ENCODE results near the gene CDH6.

DNA sequence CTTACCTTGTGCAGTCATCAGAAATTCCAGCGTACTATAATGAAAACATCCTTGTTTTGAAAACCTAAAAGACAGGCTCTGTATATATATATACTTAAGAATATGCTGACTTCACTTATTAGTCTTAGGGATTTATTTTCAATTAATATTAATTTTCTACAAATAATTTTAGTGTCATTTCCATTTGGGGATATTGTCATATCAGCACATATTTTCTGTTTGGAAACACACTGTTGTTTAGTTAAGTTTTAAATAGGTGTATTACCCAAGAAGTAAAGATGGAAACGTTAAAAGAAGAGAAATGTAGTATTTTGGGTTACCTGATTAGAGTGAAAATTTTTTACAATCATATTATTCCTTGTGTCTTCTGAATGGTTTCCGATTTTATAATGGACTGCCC lies 131.4 kb downstream of the CDH6 start:
- TF ChIP-seq, protein P1, sequence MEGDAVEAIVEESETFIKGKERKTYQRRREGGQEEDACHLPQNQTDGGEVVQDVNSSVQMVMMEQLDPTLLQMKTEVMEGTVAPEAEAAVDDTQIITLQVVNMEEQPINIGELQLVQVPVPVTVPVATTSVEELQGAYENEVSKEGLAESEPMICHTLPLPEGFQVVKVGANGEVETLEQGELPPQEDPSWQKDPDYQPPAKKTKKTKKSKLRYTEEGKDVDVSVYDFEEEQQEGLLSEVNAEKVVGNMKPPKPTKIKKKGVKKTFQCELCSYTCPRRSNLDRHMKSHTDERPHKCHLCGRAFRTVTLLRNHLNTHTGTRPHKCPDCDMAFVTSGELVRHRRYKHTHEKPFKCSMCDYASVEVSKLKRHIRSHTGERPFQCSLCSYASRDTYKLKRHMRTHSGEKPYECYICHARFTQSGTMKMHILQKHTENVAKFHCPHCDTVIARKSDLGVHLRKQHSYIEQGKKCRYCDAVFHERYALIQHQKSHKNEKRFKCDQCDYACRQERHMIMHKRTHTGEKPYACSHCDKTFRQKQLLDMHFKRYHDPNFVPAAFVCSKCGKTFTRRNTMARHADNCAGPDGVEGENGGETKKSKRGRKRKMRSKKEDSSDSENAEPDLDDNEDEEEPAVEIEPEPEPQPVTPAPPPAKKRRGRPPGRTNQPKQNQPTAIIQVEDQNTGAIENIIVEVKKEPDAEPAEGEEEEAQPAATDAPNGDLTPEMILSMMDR (IDR thresholded peaks at IDR 0.05): no peak
- TF ChIP-seq POLR2A (IDR thresholded peaks at IDR 0.05) (no peak), POLR2AphosphoS5 (IDR thresholded peaks at IDR 0.05) (no peak), EP300 (IDR thresholded peaks at IDR 0.05) (no peak)
